Spleen (tissue), 11 donors: ENCODE data around the gene ARHGAP10. TPM values are rescaled to one million over a fixed set of nuclear protein-coding genes. Genes with fewer than 3 reads are reported as not detected.

Source experiments
- DNase-seq: peaks from one replicate; pipeline ENCODE4 v3.0.0-alpha.2; 2020
- H3K27ac ChIP-seq, 8 donors: fragments of 200-600 bp; sonication (generic) in 7 of 8; 1 replicate in 4 of 8; 2 replicates in 4 of 8; pipeline versions ENCODE4 v1.5.0 to v1.8.0; 2016 to 2021; ENCODE audit warnings: inconsistent platforms in 4 of 8, mild to moderate bottlenecking in 4 of 8, moderate library complexity in 1 of 8
- H3K27me3 ChIP-seq, 7 donors: fragments of 200-600 bp; sonication (generic) in 6 of 7; replicated peaks in 1 of 7; 1 replicate in 4 of 7; 2 replicates in 3 of 7; pipeline versions ENCODE4 v1.5.0 to v1.8.0; 2016 to 2021; ENCODE audit warnings: inconsistent platforms in 3 of 7, mild to moderate bottlenecking in 1 of 7
- H3K36me3 ChIP-seq, 6 donors: fragments of 200-600 bp; sonication (generic) in 5 of 6; 1 replicate in 4 of 6; 2 replicates in 2 of 6; pipeline versions ENCODE4 v1.5.0 to v1.8.0; 2016 to 2021; ENCODE audit warnings: inconsistent platforms in 2 of 6
- H3K4me1 ChIP-seq, 6 donors: fragments of 200-600 bp; sonication (generic) in 5 of 6; 1 replicate in 3 of 6; 2 replicates in 3 of 6; pipeline versions ENCODE4 v1.5.0 to v1.8.0; 2016 to 2021; ENCODE audit warnings: inconsistent platforms in 3 of 6
- H3K4me3 ChIP-seq, 8 donors: fragments of 200-600 bp; sonication (generic) in 7 of 8; 1 replicate in 4 of 8; 2 replicates in 4 of 8; pipeline versions ENCODE4 v1.5.0 to v1.8.0; 2016 to 2021; ENCODE audit warnings: inconsistent platforms in 4 of 8, mild to moderate bottlenecking in 4 of 8, moderate library complexity in 2 of 8
- H3K9me3 ChIP-seq, 8 donors: fragments of 200-600 bp; sonication (generic) in 7 of 8; 1 replicate in 4 of 8; 2 replicates in 4 of 8; pipeline versions ENCODE4 v1.5.0 to v1.8.0; 2016 to 2021; ENCODE audit warnings: inconsistent platforms in 4 of 8
- CTCF ChIP-seq, 11 experiments: fragments of 200-600 bp in 7 of 11; fragments of 450-650 bp in 4 of 11; sonication (generic) in 4 of 11; IDR thresholded peaks in 8 of 11; conservative IDR thresholded peaks in 3 of 11; 1 replicate in 7 of 11; 2 replicates in 4 of 11; pipeline versions ENCODE4 v1.4.0 to v1.8.0; 2016 to 2021; ENCODE audit warnings: antibody characterized with exemption in 11 of 11, inconsistent platforms in 4 of 11, mild to moderate bottlenecking in 1 of 11
- POLR2A ChIP-seq, 3 donors: fragments of 450-650 bp; IDR thresholded peaks; one replicate each; pipeline ENCODE4 v1.5.1; 2017; ENCODE audit warnings: antibody characterized with exemption in 3 of 3, mild to moderate bottlenecking in 1 of 3
- POLR2AphosphoS5 ChIP-seq, 3 donors: sonication (generic); formaldehyde crosslinking; IDR thresholded peaks; one replicate each; pipeline ENCODE4 v1.5.1; 2017; ENCODE audit warnings: antibody characterized with exemption in 3 of 3
- WGBS, 5 donors: extraction: QIAGEN DNeasy Blood & Tissue Kit in 3 of 5; methylation state at CpG; one replicate each; pipeline versions ENCODE4 v1.1.5 to v1.1.7; 2013 to 2018; 5-methylcytosine and 5-hydroxymethylcytosine counted together
- intact Hi-C: fragments of 100-400 bp; cut with DNase I; formaldehyde crosslinking; loops from one replicate; pipeline ENCODE4 v1.15.0; 2023; ENCODE audit warnings: low total_unique reads
- polyA plus RNA-seq, 3 donors: library from polyadenylated mRNA; stranded (reverse); fragments of 200-250 nt; gene quantifications; one replicate each; pipeline ENCODE4 v1.2.1, GENCODE V29; 2013
- total RNA-seq, 7 donors: library from RNA; depleted of rRNA in 3 of 7; stranded (reverse); fragments of >200 nt in 3 of 7; fragmentation: NEBNext Ultra II Directional in 4 of 7; extraction: Animal tissue kit (Norgen Biotek cat#: 25700) in 4 of 7; gene quantifications; one replicate each; pipeline versions ENCODE4 v1.1.0 to v1.2.1, GENCODE V29; 2016 to 2021
- donor health status: healthy with polysubstance abuse.
- donor health status: DM: no; HTN: no; CAD: no; lungs with moderate emphysema.
- donor health status: DM: no; HTN: no; CAD: no.
- donor health status: Bipolar disorder and iron deficiency.
- donor health status: healthy.
- donor health status: DM: no; HTN: no; CAD: no.
- donor health status: DM: yes; HTN: yes; CAD: no.

ARHGAP10 gene
- total and polyA plus RNA-seq, 10 donors, result 4.0 to 35.5 (median 13.3) TPM

- H3K4me1 ChIP-seq, result peaks cover 0 to 12% (median 1%) of the 10 kb centered on the region in 6 donors
- no peak for TF ChIP-seq CTCF (IDR thresholded peaks at IDR 0.05 in 8 of 11, conservative IDR thresholded peaks at IDR 0.05 in 3 of 11)
- TF ChIP-seq POLR2AphosphoS5 (IDR thresholded peaks at IDR 0.05), result no peak
- no peak for TF ChIP-seq POLR2A (IDR thresholded peaks at IDR 0.05)
- H3K9me3 ChIP-seq, result no peaks in the 10 kb centered on the region
- 75 to 84% (median 79%) methylated on average over 5 of the region's 5 CpGs for WGBS, 5 donors
- intact Hi-C loops, result loop anchor here (2.0 kb wide), 1 partner anchor 162 kb away; no protein-coding TSS in a partner anchor
- no peak overlapping the region for H3K27ac ChIP-seq
- H3K27me3 ChIP-seq, result no peaks in the 10 kb centered on the region
- H3K4me3 ChIP-seq, result no peak overlapping the region
- H3K36me3 ChIP-seq, result peaks cover 0 to 13% (median 0%) of the 10 kb centered on the region in 6 donors
- no peak for DNase-seq
Measured at GRCh38 chr4:147864607-147865006, 132.7 kb downstream of the ARHGAP10 start.

- peaks cover 0 to 12% (median 0%) of the 10 kb centered on the region in 6 donors for H3K36me3 ChIP-seq
- TF ChIP-seq POLR2A (IDR thresholded peaks at IDR 0.05) (no peak), CTCF (IDR thresholded peaks at IDR 0.05 in 8 of 11, conservative IDR thresholded peaks at IDR 0.05 in 3 of 11) (no peak), POLR2AphosphoS5 (IDR thresholded peaks at IDR 0.05) (no peak)
- DNase-seq, result no peak
- H3K9me3 ChIP-seq, result no peaks in the 10 kb centered on the region
- H3K4me3 ChIP-seq, result no peak overlapping the region
- no peak overlapping the region for H3K27ac ChIP-seq
- WGBS, 5 donors, result 69 to 85% (median 73%) methylated on average over 3 of the region's 3 CpGs
- H3K4me1 ChIP-seq, result peaks cover 0 to 12% (median 1%) of the 10 kb centered on the region in 6 donors
- intact Hi-C loops, result loop anchor here (2.0 kb wide), 2 partner anchors 157 to 163 kb away; no protein-coding TSS in a partner anchor
- no peaks in the 10 kb centered on the region for H3K27me3 ChIP-seq
Measured at GRCh38 chr4:147865926-147866325, 134.0 kb downstream of the ARHGAP10 start.

- no peak overlapping the region for H3K27ac ChIP-seq
- H3K4me3 ChIP-seq, result no peak overlapping the region
- 27 to 38% (median 30%) methylated on average over 2 of the region's 2 CpGs for WGBS, 5 donors
- H3K4me1 ChIP-seq, result peaks cover 0 to 12% (median 1%) of the 10 kb centered on the region in 6 donors
- peak; percentile 91 for DNase-seq
- H3K9me3 ChIP-seq, result no peaks in the 10 kb centered on the region
- intact Hi-C loops, result loop anchor here (2.0 kb wide), 1 partner anchor 158 kb away; no protein-coding TSS in a partner anchor
- no peaks in the 10 kb centered on the region for H3K27me3 ChIP-seq
- H3K36me3 ChIP-seq, result peaks cover 0 to 4% (median 0%) of the 10 kb centered on the region in 6 donors
- TF ChIP-seq POLR2A (IDR thresholded peaks at IDR 0.05) (no peak), CTCF (IDR thresholded peaks at IDR 0.05 in 8 of 11, conservative IDR thresholded peaks at IDR 0.05 in 3 of 11) (peak; percentile 91 to 100 (median 97)), POLR2AphosphoS5 (IDR thresholded peaks at IDR 0.05) (no peak)
Measured at GRCh38 chr4:147866532-147867271, 134.8 kb downstream of the ARHGAP10 start.

GRCh38 chr4:147874109-147874508 is 142.2 kb downstream of the ARHGAP10 start:
- intact Hi-C loops, result no loop called here
- no peaks in the 10 kb centered on the region for H3K9me3 ChIP-seq

More at GRCh38 chr4:147874109-147874508, 142.2 kb downstream of the ARHGAP10 start:
- Histone ChIP-seq H3K27ac (no peak overlapping the region), H3K36me3 (peaks cover 0 to 23% (median 0%) of the 10 kb centered on the region in 6 donors), H3K4me1 (no peaks in the 10 kb centered on the region), H3K27me3 (no peaks in the 10 kb centered on the region), H3K4me3 (no peak overlapping the region)
- no peak for DNase-seq
- TF ChIP-seq CTCF (IDR thresholded peaks at IDR 0.05 in 8 of 11, conservative IDR thresholded peaks at IDR 0.05 in 3 of 11) (no peak), POLR2A (IDR thresholded peaks at IDR 0.05) (no peak), POLR2AphosphoS5 (IDR thresholded peaks at IDR 0.05) (no peak)
- 56 to 73% (median 70%) methylated on average over 5 of the region's 5 CpGs for WGBS, 5 donors
